ENCODE data around the gene COPE. TPM values are rescaled to one million over a fixed set of nuclear protein-coding genes. Genes with fewer than 3 reads are reported as not detected.
A peak's percentile ranks its signal among the peaks of the same experiment; 100 is the strongest.

COPE gene
- total RNA-seq, 4 donors from 2014 or later, result 121 to 195 (median 152) TPM

GRCh38 chr19:18856385-18857126 is 62.6 kb downstream of the COPE start:
- Histone ChIP-seq H3K9me3 (no peaks in the 10 kb centered on the region), H3K36me3 (peaks cover 0 to 100% of the 10 kb centered on the region in 2 donors), H3K27ac (no peak overlapping the region), H3K4me3 (no peak overlapping the region), H3K4me1 (peaks cover 0 to 31% (median 3%) of the 10 kb centered on the region in 3 donors), H3K27me3 (no peaks in the 10 kb centered on the region)
- peak in 1 of 4 experiments; percentile 12 for TF ChIP-seq CTCF (IDR thresholded peaks at IDR 0.05)
- TF ChIP-seq POLR2AphosphoS5 (IDR thresholded peaks at IDR 0.05), result no peak
- 66 to 81% methylated on average over 4 to 6 of the region's 22 CpGs for WGBS, 2 donors (ENCODE audit: low coverage in 1 of 2)
- ATAC-seq, result no peak

- TF ChIP-seq EP300 (IDR thresholded peaks at IDR 0.05) (no peak), CTCF (IDR thresholded peaks at IDR 0.05) (no peak), POLR2AphosphoS5 (IDR thresholded peaks at IDR 0.05) (no peak), POLR2A (IDR thresholded peaks at IDR 0.05) (no peak)
- Histone ChIP-seq H3K4me3 (no peak overlapping the region), H3K27me3 (no peaks in the 10 kb centered on the region), H3K4me1 (peaks cover 0 to 39% (median 5%) of the 10 kb centered on the region in 3 donors), H3K36me3 (peaks cover 0 to 100% of the 10 kb centered on the region in 2 donors), H3K9me3 (no peaks in the 10 kb centered on the region), H3K27ac (no peak overlapping the region)
- 87 to 92% methylated on average over 6 to 12 of the region's 27 CpGs for WGBS, 2 donors (ENCODE audit: low coverage in 1 of 2)
- ATAC-seq, result no peak
These were observed 63.4 kb downstream of the COPE start for GRCh38 chr19:18855647-18856384.

GRCh38 chr19:18854982-18855381 is 64.2 kb downstream of the COPE start:
- 88% methylated on average over 9 of the region's 33 CpGs; no CpG with 5 or more reads in 1 of the 2 donors for WGBS, 2 donors (ENCODE audit: low coverage in 1 of 2)
- peaks cover 0 to 100% of the 10 kb centered on the region in 2 donors for H3K36me3 ChIP-seq
- TF ChIP-seq CTCF (IDR thresholded peaks at IDR 0.05) (no peak), EP300 (IDR thresholded peaks at IDR 0.05) (no peak), POLR2A (IDR thresholded peaks at IDR 0.05) (no peak), POLR2AphosphoS5 (IDR thresholded peaks at IDR 0.05) (no peak)
- no peaks in the 10 kb centered on the region for H3K9me3 ChIP-seq
- H3K27me3 ChIP-seq, result no peaks in the 10 kb centered on the region
- no peak for ATAC-seq
- H3K4me1 ChIP-seq, result peaks cover 0 to 41% (median 10%) of the 10 kb centered on the region in 3 donors
- H3K27ac ChIP-seq, result no peak overlapping the region
- H3K4me3 ChIP-seq, result no peak overlapping the region

GRCh38 chr19:18853755-18854427 is 65.3 kb downstream of the COPE start:
- no CpG with 5 or more reads among the region's 17 CpGs for WGBS, 2 donors (ENCODE audit: low coverage in 1 of 2)
- Histone ChIP-seq H3K4me3 (no peak overlapping the region), H3K27ac (no peak overlapping the region), H3K27me3 (no peaks in the 10 kb centered on the region), H3K9me3 (no peaks in the 10 kb centered on the region), H3K4me1 (peaks cover 0 to 41% (median 17%) of the 10 kb centered on the region in 3 donors), H3K36me3 (peaks cover 0 to 95% of the 10 kb centered on the region in 2 donors)
- ATAC-seq, result no peak
- no peak for TF ChIP-seq POLR2A (IDR thresholded peaks at IDR 0.05)
- TF ChIP-seq EP300 (IDR thresholded peaks at IDR 0.05), result no peak
- no peak for TF ChIP-seq POLR2AphosphoS5 (IDR thresholded peaks at IDR 0.05)
- TF ChIP-seq CTCF (IDR thresholded peaks at IDR 0.05), result no peak

Measured in gastroesophageal sphincter (tissue), 4 donors.